HG02763 (cell line): ENCODE data around the gene PORCN.
"Not testable (repeated sequence)": the region's sequence is repeated elsewhere in the genome, so short reads cannot be mapped to it uniquely, and the experiment has no call there.

Experiments
- ATAC-seq: cut with Tn5 transposase; IDR thresholded peaks from one replicate; pipeline ENCODE4 v1.9.1; 2021; ENCODE audit warnings: mild to moderate bottlenecking, moderate library complexity; ENCODE audit not compliant: unreplicated experiment

PORCN gene

DNA sequence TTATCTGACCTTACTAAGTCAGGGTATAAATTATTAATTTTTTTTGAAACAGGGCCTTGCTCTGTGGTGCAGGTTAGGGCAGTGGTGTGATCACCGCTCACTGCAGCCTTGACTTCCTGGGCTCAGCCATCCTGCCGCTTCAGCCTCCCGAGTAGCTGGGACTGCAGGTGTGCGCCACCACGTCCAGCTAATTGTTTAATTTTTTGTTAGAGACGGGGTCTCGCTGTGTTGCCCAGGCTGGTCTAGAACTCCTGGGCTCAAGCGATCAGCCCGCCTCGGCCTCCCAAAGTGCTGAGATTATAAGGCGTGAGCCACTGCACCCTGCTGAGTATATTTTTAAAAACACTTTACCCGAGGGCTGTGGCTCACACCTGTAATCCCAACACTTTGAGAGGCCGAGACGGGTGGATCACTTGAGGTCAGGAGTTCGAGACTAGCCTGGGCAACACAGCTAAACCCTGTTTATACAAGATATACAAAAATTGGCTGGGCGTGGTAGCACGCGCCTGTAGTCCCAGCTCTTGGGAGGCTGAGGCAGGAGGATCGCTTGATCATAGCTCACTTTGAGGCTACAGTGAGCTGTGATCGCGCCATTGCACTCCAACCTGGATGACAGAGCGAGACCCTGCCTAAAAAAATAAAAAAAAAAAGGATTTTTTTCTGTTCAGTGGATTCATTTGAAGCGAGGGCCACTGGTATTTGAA is 30.0 kb downstream of the PORCN start:
- no peak for ATAC-seq

DNA sequence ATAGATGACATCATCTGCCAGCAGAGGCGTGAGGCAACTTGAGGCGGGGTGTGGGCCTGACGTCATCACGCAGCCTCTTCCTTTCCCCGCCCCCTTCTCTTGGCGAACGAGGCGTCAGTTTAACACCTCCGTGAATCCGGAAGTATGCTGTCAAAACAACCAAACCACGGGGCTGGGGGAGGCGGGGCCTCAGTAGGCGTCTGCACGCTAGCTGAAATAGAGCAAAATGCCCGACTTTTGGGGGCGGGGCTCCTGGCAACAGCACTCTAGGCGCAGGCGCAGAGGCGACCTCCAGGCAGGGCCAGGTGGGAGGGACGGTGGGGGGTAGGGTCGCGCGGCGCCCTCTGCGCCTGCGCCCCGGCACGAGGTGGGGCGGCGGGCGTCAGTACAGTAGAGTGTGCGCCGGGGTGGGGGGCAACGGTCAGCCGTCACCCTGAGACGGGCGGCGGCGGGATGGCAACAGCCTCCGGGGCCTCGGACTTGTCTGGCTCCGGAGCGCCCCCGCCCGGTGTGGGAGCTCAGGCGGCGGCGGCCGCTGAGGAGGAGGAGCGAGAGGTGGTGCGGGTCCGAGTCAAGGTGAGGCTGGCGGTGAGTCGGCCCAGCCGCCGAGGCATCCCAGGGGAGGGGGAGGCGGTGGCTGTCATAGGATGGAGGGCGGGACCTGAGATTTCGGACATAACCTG is 30.7 kb downstream of the PORCN start, which contains the start of gene TBC1D25:
TSS of gene TBC1D25 (plus strand) at position 370 of the 683 bp plus-strand sequence. CDS start at position 454, 84 bp downstream.
- peak; percentile 75 for ATAC-seq

DNA sequence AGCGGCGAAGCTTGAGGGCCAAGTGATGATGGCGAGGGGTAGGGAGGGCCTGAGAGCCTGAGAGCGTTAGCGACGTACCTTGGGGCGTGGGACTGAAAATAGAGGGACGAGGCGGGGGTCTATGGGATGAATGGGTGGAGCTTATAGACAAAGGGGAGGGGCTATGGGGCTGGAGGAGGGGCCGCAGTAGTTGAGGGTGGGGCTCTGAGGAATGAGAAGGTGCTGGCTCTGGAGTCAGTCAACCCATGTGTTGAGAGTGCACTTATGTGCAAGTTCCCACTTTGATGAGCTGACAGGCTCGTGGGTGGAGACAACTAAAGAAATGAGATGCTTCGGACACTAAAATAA is 31.2 kb downstream of the PORCN start:
- ATAC-seq = peak; percentile 26

DNA sequence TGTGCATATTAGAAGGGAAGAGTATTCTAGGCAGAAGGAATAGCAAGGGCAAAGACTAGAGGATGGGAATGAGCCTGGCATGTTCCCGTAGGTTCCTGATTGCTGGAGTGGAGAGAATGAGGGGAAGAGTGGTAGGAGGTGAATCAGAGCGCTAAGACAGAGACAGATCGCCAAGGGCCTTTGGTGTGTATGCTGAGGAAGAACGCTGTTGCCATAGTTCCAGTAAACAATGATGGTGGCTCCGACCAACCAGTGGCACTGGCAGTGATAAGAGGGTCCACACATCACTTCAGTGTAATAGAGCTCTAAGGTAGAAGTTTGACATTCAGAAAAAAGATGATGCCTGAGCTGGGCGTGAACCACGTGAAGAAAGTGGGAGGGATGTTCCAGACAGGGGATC is 31.7 kb downstream of the PORCN start:
- ATAC-seq = no peak

DNA sequence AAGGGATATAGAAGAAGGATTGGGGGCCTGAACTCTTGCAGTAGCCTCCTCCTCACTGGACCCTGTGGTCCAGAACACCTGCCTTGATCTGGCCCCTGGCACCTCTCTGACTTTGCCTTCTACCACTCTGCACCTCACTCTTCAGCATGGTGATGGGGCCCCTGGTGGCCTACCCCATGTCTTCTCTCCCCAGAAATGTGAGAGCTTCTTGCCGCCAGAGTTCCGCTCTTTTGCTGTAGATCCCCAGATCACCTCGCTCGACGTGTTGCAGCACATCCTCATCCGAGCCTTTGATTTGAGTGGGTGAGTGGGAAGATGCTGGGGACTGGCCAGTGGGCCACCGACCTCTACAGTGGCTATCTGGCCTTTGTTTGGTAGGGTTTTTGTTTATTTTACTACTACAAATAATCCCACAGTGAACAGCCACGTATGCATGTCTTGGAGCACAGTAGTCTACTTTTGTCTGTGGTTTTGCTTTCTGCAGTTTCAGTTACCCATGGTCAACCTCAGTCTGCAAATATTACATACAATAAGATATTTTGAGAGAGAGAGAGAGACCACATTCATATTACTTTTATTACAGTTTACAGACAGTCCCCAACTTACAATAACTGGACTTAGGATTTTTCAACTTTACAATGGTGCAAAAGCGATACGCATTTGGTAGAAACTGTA is 32.5 kb downstream of the PORCN start:
- no peak for ATAC-seq

DNA sequence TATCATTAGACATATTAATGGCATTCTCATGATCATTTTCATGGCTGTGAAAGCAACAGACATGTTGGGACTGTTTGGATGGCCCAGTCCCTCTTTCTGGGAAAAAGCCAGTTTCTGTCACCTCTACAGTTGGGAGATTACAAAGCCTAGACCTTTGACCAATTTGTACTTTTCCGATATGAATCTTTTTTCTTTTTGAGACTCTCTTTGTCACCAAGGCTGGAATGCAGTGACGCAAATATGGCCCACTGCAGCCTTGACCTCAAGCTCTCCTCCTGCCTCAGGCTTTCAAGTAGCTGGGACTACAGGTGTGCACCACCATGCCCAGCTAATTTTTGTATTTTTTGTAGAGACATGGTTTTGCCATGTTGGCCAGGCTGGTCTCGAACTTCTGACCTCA is 40.1 kb downstream of the PORCN start:
- ATAC-seq = no peak

DNA sequence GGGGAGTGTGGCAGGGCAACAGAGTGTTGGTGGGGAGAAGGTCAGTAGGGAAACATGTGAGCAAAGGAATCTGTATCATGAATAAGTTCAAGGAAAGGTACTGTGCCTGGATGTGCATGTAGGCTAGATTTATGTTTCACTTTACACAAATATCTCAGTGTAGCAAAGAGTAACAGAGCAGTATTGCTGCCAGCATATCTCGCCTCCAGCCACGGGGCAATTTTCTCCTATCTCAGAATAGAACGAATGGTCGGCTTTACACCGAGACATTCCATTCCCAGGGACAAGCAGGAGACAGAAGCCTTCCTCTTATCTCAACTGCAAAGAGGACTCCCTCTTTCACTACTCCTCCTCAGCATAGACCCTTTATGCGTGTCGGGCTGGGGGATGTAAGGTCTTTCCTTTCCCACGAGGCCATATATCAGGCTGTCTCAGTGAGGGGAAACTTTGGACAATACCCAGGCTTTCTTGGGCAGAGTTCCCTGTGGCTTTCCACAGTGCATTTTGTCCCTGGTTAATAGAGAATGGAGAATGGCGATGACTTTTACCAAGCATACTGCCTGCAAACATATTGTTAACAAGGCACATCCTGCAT is 47.0 kb downstream of the PORCN start:
- ATAC-seq = not testable (repeated sequence)

DNA sequence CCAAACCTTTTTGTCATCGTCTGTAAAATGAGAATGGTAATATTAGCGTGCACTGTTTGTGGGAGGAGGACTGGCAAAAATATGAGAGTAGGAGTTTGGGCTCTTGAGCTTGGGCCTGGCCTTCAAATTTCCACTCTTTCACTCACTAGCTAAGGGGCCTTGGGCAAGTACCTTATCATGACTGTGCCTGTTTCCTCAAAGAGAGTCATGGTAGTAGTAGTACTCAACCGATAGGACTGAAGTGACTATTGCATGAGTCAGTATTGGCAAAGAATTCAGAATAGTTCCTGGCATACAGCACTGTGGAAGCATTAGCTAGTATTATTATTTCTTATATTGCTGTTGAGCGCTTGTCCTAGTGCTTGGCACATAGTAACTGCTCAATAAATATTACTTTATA is 49.5 kb downstream of the PORCN start:
- no peak for ATAC-seq

DNA sequence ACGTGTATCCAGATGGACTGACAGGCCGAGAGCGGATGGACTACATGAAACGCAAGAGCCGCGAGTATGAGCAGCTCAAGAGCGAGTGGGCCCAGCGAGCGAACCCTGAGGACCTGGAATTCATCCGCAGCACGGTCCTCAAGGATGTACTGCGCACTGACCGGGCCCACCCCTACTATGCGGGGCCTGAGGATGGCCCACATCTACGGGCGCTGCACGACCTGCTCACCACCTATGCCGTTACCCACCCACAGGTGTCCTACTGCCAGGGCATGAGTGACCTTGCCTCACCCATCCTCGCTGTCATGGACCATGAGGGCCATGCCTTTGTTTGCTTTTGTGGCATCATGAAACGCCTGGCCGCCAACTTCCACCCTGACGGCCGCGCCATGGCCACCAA is 50.8 kb downstream of the PORCN start:
- ATAC-seq = no peak

DNA sequence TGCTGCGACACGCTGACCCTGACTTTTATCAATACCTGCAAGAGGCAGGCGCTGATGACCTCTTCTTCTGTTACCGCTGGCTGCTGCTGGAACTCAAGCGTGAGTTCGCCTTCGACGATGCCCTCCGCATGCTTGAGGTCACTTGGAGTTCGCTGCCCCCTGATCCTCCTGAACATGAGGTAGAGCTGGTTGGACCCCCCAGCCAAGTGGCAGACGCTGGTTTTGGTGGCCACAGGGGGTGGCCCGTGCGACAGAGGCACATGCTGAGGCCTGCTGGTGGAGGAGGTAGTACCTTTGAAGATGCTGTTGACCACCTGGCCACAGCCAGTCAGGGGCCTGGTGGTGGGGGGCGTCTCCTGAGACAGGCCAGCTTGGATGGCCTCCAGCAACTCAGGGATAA is 51.3 kb downstream of the PORCN start:
- no peak for ATAC-seq

DNA sequence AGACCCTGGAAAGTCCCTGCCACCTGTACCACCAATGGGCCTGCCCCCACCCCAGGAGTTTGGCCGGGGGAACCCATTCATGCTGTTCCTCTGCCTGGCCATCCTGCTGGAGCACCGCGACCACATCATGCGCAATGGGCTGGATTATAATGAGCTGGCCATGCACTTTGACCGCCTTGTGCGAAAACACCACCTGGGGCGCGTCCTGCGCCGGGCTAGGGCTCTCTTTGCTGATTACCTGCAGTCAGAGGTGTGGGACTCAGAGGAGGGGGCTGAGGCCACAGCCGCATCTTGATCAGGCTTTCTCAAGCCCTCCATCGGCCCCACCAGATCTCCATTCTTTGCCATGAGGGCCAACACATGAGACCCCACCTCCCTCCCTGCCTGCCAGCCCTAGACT is 51.9 kb downstream of the PORCN start:
- no peak for ATAC-seq

DNA sequence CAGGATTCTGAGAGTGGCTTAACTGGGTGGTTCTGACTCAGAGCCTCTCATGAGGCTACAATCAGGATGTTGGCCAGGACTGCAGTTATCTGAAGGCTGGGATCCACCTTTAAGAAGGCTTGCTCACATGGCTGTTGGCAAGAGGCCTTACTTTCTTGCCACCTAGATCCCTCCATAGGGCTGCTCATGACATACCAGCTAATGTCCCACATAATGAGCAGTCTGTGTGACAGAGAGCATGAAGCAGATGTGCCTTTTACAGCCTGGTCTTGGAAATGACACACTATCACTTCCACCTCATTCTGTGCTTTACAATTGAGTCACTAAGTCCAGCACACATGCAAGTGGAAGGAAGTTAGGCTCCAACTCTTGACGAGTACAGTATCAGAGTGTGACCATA is 61.2 kb downstream of the PORCN start:
- ATAC-seq = no peak
